Stimulated activated CD4-positive, alpha-beta T cell treated with anti-CD3 and anti-CD28 coated beads, Interleukin-4, amount 100 ng/mL, for 48 hours (primary cell): ENCODE measurements around the gene PSTK.

Experiments used
- DNase-seq, 2 donors: peaks; one replicate each; pipeline ENCODE4 v3.0.0-alpha.2; 2020; ENCODE audit warnings: low read depth in 2 of 2

PSTK gene

GRCh38 chr10:122992031-122992585, 11.9 kb downstream of the PSTK start:
- no peak for DNase-seq

GRCh38 chr10:122993797-122994336, 13.7 kb downstream of the PSTK start:
- DNase-seq = no peak

- no peak for DNase-seq
Observed at GRCh38 chr10:122995936-122996335, 15.7 kb downstream of the PSTK start.

GRCh38 chr10:122997864-122998263, 17.7 kb downstream of the PSTK start:
- no peak for DNase-seq

GRCh38 chr10:122998360-122998917, 18.2 kb downstream of the PSTK start:
- no peak for DNase-seq

GRCh38 chr10:122998934-122999333, 18.7 kb downstream of the PSTK start:
- DNase-seq = no peak

GRCh38 chr10:122999347-122999746, 19.1 kb downstream of the PSTK start:
- no peak for DNase-seq

GRCh38 chr10:123000155-123000554, 20.0 kb downstream of the PSTK start:
- no peak for DNase-seq

GRCh38 chr10:123001370-123001769, 21.2 kb downstream of the PSTK start:
- DNase-seq = no peak

GRCh38 chr10:123004298-123004697, 24.1 kb downstream of the PSTK start:
- DNase-seq = no peak

GRCh38 chr10:123007558-123008354, 27.6 kb downstream of the PSTK start:
- DNase-seq = peak; percentile 8 to 16

- peak; percentile 89 to 92 for DNase-seq
Observed at GRCh38 chr10:123008355-123009104, 28.3 kb downstream of the PSTK start, which contains the start of the genes ACADSB and IKZF5. TSS of gene ACADSB (plus strand) at chr10:123009006. CDS start at chr10:123009030, 24 bp downstream. TSS of gene IKZF5 (minus strand) at chr10:123008795. CDS start at chr10:122998625, 10,170 bp downstream.

- DNase-seq = no peak
Observed at GRCh38 chr10:123009105-123009820, 29.1 kb downstream of the PSTK start.

GRCh38 chr10:123011987-123012386, 31.8 kb downstream of the PSTK start:
- no peak for DNase-seq

GRCh38 chr10:123013456-123014419, 33.5 kb downstream of the PSTK start:
- DNase-seq = no peak

GRCh38 chr10:123014772-123015171, 34.6 kb downstream of the PSTK start:
- DNase-seq = no peak

- DNase-seq = no peak
Observed at GRCh38 chr10:123016228-123016627, 36.0 kb downstream of the PSTK start.

GRCh38 chr10:123017421-123018165, 37.4 kb downstream of the PSTK start:
- no peak for DNase-seq

GRCh38 chr10:123018531-123018930, 38.3 kb downstream of the PSTK start:
- DNase-seq = no peak
